CD4-positive, alpha-beta T cell treated with Interleukin-1 beta for 1 hour (primary cell): ENCODE results near the gene PEX13.
"Not testable (repeated sequence)": the region's sequence is repeated elsewhere in the genome, so short reads cannot be mapped to it uniquely, and the experiment has no call there.

Experiments
- DNase-seq, 2 donors: peaks; one replicate each; pipeline ENCODE4 v3.0.0-alpha.2; 2020 to 2022

Gene PEX13

GRCh38 chr2:61009355-61009754, 8.2 kb upstream of the PEX13 start:
- DNase-seq, result no peak

- no peak for DNase-seq
These were observed 5.8 kb upstream of the PEX13 start for GRCh38 chr2:61011678-61012077.

GRCh38 chr2:61012303-61012702, 5.2 kb upstream of the PEX13 start:
- peak in 1 of 2 donors; percentile 20 for DNase-seq

- no peak for DNase-seq
These were observed 4.1 kb upstream of the PEX13 start for GRCh38 chr2:61013382-61013781.

- no peak for DNase-seq
These were observed 2.8 kb upstream of the PEX13 start for GRCh38 chr2:61014763-61015162.

GRCh38 chr2:61015976-61016375, 1.5 kb upstream of the PEX13 start:
- DNase-seq, result no peak

- no peak for DNase-seq
These were observed 1.0 kb upstream of the PEX13 start for GRCh38 chr2:61016392-61017002.

- DNase-seq, result peak; percentile 54 to 72
These were observed 441 bp upstream of the PEX13 start for GRCh38 chr2:61017003-61017555.

GRCh38 chr2:61018318-61018755, 817 bp downstream of the PEX13 start:
- no peak for DNase-seq

- no peak for DNase-seq
These were observed 1.3 kb downstream of the PEX13 start for GRCh38 chr2:61018798-61019197.

- no peak for DNase-seq
These were observed 3.7 kb downstream of the PEX13 start for GRCh38 chr2:61021228-61021660.

- no peak for DNase-seq
These were observed 6.2 kb downstream of the PEX13 start for GRCh38 chr2:61023670-61024069.

GRCh38 chr2:61029533-61029932, 12.0 kb downstream of the PEX13 start:
- DNase-seq, result no peak

- DNase-seq, result not testable (repeated sequence)
These were observed 17.1 kb downstream of the PEX13 start for GRCh38 chr2:61034592-61034991.

- DNase-seq, result not testable (repeated sequence)
These were observed 19.1 kb downstream of the PEX13 start for GRCh38 chr2:61036643-61037042.

- no peak for DNase-seq
These were observed 25.3 kb downstream of the PEX13 start for GRCh38 chr2:61042807-61043206.

GRCh38 chr2:61044636-61045035, 27.1 kb downstream of the PEX13 start:
- DNase-seq, result no peak

GRCh38 chr2:61045226-61045625, 27.7 kb downstream of the PEX13 start:
- DNase-seq, result no peak

GRCh38 chr2:61045999-61046398, 28.5 kb downstream of the PEX13 start:
- DNase-seq, result no peak

- DNase-seq, result no peak
These were observed 38.0 kb downstream of the PEX13 start for GRCh38 chr2:61055557-61055956.

- no peak for DNase-seq
These were observed 40.0 kb downstream of the PEX13 start for GRCh38 chr2:61057562-61057961.

GRCh38 chr2:61059382-61059781, 41.9 kb downstream of the PEX13 start:
- no peak for DNase-seq

- peak; percentile 84 to 86 for DNase-seq
These were observed 48.5 kb downstream of the PEX13 start, which contains the start of gene SANBR for GRCh38 chr2:61065714-61066709. Gene SANBR, plus strand, starts transcription at chr2:61065871. Its CDS starts 4,480 bp downstream, at chr2:61070351.

- DNase-seq, result no peak
These were observed 56.6 kb downstream of the PEX13 start for GRCh38 chr2:61074100-61074499.
